HG03469 (cell line): Measurements from ENCODE around the gene ANKS1B.
A peak's percentile ranks its signal among the peaks of the same experiment; 100 is the strongest.
"Not testable (repeated sequence)": the region's sequence is repeated elsewhere in the genome, so short reads cannot be mapped to it uniquely, and the experiment has no call there.

ENCODE experiments used
- ATAC-seq: cut with Tn5 transposase; IDR thresholded peaks from one replicate; pipeline ENCODE4 v1.9.1; 2021; ENCODE audit warnings: mild to moderate bottlenecking, moderate library complexity, moderate number of reproducible peaks; ENCODE audit not compliant: unreplicated experiment

ANKS1B gene

GRCh38 chr12:99036566-99036965, 948.2 kb downstream of the ANKS1B start:
- ATAC-seq, result no peak

- ATAC-seq, result no peak
Measured at GRCh38 chr12:99035803-99036202, 948.9 kb downstream of the ANKS1B start.

- not testable (repeated sequence) for ATAC-seq
Measured at GRCh38 chr12:99034201-99034600, 950.5 kb downstream of the ANKS1B start.

GRCh38 chr12:99029511-99030271, 955.0 kb downstream of the ANKS1B start:
- no peak for ATAC-seq

GRCh38 chr12:99027461-99027860, 957.3 kb downstream of the ANKS1B start:
- no peak for ATAC-seq

- no peak for ATAC-seq
Measured at GRCh38 chr12:99027055-99027393, 957.7 kb downstream of the ANKS1B start.

- peak; percentile 47 for ATAC-seq
Measured at GRCh38 chr12:99026332-99027054, 958.2 kb downstream of the ANKS1B start.

GRCh38 chr12:99024870-99025269, 959.9 kb downstream of the ANKS1B start:
- ATAC-seq, result no peak

- ATAC-seq, result no peak
Measured at GRCh38 chr12:99024191-99024590, 960.5 kb downstream of the ANKS1B start.

GRCh38 chr12:99020871-99021270, 963.9 kb downstream of the ANKS1B start:
- ATAC-seq, result no peak

GRCh38 chr12:99019798-99020197, 964.9 kb downstream of the ANKS1B start:
- no peak for ATAC-seq

GRCh38 chr12:99017971-99018370, 966.8 kb downstream of the ANKS1B start:
- ATAC-seq, result no peak

GRCh38 chr12:99009654-99010296, 975.0 kb downstream of the ANKS1B start:
- no peak for ATAC-seq

- ATAC-seq, result no peak
Measured at GRCh38 chr12:99005601-99006000, 979.1 kb downstream of the ANKS1B start.

- no peak for ATAC-seq
Measured at GRCh38 chr12:99004799-99005466, 979.8 kb downstream of the ANKS1B start.

GRCh38 chr12:99002731-99003130, 982.0 kb downstream of the ANKS1B start:
- ATAC-seq, result no peak

- ATAC-seq, result no peak
Measured at GRCh38 chr12:99002156-99002555, 982.6 kb downstream of the ANKS1B start.

- no peak for ATAC-seq
Measured at GRCh38 chr12:98999559-98999958, 985.2 kb downstream of the ANKS1B start.

- peak; percentile 92 for ATAC-seq
Measured at GRCh38 chr12:98998697-98999299, 985.9 kb downstream of the ANKS1B start.

GRCh38 chr12:98997899-98998298, 986.8 kb downstream of the ANKS1B start:
- no peak for ATAC-seq

- no peak for ATAC-seq
Measured at GRCh38 chr12:98990648-98991047, 994.1 kb downstream of the ANKS1B start.
